Activated gamma-delta T cell treated with Interleukin-2 at 50 U/mL for 16 hours (primary cell): ENCODE measurements around the gene HAND2.

Experiments
- DNase-seq: peaks from one replicate; pipeline ENCODE4 v3.0.0-alpha.2; 2020

HAND2 gene

DNA sequence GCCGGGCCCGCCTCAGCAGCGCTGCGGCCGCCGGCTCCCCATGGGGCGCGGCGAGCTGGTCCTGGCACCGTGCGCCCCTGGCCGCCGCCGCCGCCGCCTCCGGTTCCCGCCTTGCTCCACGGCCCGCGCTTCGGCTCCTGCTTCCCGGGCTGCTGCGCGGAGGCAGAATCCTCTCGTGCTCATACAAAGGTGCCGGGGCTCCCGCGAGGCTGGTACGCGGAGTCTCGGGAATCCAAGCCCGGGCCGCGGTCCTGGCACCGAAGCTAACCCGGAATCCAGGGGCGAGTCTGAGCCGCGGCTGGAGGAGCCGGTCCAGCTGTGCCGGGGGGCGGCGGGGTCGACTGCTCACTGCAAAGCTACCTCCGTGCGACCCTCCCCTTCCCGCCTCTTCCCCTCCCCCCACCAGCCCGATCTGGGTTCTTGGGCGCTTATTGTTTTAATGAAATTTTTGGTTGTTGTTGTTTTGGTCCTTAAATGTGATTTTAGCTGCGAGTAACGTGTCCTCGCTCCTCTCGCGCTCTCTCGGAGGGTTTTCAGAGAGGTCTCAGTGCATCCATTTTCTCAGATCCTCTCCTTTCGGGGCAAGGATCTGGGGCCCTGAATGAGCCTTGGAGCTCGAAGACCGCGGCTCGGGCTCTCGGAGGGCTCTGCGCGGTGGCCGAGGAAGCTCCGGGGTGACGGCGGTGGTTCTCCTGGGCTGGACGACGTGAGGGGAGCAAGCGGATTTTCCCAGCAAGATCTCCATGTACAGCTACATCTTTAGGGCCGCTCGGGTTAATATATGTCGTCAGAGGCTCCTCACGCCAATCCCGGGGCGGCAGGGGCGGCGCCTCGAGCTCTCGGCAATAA, at the start of gene HAND2:
HAND2 (minus strand) TSS at position 753 of the 849 bp plus-strand sequence. CDS start 940 bp downstream, outside the sequence.
- no peak for DNase-seq

DNA sequence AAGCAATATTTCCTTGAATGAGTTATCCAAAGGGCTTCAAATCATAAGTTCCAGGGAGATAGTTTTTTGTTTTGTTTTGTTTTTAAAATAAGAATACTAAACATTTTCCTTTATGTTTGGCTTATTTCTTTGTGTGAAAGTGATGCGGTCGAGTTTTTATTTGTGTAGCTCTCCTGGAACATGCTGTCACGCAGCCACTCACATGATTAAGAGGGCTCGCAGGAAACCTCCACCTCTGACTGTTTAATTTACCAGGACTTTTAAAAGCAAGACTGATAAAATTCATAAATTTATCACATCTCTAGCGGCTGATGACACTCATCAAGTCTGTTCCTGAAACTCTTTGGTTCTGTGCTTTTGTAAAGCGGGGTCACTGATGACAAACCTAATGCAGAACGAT, 48.9 kb upstream of the HAND2 start:
- no peak for DNase-seq

DNA sequence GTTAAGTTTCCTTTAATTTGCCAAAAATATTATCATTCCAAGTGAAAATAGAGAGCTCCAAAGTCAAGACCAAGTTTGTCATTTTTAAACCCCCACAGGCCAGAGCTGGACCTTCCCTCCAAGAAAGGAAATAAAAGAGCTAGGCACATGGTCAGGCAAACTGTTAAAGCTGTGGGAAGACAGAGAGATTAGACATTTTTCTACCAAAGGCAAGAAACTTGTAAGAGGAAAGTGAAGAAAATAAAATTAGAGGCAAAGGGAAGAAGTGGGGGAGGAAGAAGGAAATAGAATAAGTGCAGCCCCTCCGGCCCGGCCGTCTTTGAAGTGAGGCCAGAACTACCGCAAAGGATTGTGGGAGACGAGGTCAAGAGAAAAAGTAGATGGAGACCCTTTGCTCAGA, 47.9 kb upstream of the HAND2 start:
- no peak for DNase-seq

DNA sequence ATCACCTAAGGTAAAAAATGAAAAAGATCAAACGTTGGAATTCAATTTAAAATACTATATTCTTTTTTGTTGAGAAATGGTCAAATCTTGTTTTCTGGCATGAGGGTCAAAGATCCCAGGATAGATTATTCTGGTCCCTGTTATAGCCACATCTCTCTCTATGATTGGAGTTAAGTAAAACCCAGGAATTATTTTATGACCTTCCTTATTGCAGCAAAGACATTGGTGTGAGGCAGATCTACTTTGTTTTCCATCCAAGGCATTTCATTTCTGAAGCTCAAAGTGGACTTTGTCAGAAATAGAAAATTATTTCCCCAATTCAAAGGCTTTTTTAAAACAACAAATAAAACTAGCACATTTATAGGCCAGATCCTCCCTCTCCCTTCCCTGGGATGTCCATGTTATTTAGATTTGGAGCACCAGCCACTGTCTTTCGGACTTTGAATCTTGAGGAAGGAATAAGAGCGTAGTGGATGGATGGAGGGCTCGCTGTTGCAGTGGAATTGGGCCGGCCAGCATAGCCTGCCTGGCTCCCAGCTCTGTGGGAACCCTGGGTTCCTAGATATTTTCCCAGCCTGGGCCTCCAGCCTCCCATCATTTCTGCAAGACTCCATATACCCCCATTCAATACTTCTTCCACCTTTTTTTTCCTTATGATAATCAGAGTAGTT, 45.6 kb upstream of the HAND2 start:
- DNase-seq, result no peak

DNA sequence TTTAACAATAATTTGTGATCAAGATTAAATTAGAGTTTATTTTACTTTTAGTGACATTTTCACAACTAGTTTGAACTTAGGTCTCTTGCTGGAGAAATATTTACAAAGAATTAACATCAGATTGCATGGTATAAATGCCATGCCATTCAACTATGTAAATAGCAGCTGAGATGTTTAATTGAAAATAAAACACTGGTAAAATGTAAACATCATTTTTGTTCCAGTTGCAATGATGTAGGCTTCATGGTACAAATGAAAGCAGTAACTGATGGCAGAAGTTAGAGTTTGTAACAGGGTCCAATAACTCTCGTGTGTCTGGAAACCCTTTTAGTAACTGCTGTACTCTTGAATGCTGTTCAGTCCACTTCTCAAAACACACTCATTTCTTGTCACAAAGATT, 43.7 kb upstream of the HAND2 start:
- DNase-seq, result no peak

DNA sequence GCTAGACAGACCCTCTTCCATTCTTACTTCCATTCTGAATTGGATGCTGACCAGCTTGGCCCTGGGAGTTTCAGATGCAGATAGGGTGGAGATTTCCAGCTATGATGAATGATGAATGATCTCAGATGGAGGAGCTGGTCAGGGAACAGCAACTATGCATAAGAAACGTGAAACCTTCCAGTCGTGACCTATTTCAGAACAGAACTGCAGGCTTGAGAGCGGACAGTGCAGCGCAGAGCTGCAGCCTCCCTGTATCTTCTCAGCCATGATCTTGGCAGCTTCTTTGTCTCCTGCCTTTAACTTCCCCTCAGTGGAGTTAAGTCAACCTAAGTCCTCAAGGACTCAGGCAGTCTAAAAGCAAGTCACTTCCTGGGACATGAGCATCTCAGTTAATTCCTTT, 43.3 kb upstream of the HAND2 start:
- DNase-seq, result no peak

DNA sequence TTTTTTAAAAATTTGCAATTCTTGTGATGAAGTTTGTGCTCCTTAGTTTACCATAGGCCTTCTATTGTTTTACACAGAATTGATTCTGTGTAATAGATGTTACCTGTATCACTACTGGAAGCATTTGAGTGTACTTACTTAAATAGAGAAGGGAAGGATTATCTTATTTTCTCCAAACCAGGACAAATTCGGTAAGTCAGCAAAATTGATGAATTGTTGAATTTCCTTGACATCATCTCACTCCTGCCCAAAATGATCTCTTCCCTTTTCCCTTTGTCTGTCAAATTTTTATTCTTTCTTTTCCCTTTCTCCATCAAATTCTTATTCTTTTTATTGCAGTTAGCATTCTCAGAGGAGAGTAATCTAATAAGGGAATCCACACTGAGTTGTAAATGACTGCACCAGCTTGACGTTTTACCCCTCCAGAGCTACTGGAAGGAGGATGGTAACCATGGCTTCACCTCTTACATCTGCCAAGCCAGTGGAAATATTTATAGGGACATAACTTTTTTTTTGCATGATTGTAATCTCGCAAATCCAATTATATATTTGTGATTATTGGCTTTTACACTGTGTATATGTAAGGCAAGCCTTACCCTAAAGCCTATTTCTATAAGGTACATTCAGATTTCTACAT, 42.6 kb upstream of the HAND2 start:
- no peak for DNase-seq

DNA sequence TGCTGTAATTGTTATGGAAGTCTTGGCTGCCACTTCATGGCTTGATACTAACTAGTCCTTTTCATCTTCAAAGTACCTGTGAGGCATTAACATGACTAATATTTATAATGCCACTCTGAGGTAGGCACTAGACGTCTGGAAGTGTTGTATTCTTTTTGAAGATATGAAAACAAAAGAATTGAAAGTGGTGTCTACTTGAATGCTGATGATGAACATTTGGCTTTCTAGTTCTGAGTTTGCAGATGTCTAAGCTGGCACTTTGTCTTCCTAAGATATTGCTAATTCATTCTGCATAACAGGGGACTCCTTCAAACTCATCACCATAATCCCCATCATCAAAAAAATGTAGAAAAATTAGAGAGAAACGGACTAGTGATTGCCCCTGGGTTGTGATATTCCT, 41.6 kb upstream of the HAND2 start:
- DNase-seq, result no peak

DNA sequence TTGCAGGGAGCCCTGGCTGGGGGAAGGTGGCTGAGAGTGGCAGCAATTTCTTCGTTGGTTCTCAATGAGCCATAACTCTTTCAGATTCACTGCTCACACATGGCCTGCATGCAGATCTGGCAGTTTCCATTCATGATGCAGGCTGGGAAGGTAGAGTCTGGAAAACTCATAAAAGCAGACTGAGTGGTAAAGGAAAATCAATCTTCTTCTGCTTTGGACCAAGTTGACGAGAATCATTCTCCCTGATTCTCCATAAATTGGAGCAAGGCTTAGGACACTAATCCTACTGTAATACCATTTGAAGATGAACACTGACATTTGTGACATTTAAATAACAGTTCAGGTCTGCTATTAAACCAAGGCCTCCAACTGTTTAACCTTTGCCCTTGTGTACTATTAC, 35.3 kb upstream of the HAND2 start:
- no peak for DNase-seq

DNA sequence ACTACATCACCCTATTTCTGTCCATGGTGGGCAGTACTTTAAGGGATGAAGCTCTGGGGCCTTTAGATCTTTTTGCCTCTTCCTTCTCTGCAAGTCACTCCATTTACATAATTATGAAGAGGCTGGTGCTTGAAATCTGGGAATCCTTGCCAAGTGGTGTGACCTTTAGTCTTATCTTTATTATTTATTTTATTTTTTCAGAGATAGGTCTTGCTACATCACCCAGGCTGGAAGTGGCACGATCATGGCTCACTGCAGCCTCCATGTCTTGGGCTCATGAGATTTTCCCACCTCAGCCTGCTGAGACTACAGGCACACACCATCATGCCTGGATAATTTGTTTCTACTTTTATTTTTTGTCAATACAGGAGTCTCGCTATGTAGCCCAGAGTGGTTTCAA, 34.4 kb upstream of the HAND2 start:
- DNase-seq, result no peak

DNA sequence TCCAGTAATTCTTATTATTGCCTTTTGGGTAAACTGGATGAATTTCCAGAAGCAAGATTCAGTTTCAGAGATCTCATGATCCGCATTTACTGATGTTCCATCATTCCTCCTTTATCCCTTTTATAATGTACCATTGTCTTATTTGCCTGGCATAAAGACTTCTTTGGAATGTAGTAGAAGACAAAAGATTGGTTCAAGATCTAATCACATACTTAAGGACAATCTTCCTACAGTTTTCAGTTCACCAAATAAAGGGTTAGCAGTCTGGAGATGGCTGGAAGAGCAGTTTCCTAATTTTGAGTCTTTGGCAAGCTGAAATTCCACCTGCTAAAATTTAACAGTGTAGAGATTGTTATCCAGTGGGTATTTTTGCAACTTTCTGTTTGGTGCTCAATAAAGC, 30.9 kb upstream of the HAND2 start:
- DNase-seq, result no peak

DNA sequence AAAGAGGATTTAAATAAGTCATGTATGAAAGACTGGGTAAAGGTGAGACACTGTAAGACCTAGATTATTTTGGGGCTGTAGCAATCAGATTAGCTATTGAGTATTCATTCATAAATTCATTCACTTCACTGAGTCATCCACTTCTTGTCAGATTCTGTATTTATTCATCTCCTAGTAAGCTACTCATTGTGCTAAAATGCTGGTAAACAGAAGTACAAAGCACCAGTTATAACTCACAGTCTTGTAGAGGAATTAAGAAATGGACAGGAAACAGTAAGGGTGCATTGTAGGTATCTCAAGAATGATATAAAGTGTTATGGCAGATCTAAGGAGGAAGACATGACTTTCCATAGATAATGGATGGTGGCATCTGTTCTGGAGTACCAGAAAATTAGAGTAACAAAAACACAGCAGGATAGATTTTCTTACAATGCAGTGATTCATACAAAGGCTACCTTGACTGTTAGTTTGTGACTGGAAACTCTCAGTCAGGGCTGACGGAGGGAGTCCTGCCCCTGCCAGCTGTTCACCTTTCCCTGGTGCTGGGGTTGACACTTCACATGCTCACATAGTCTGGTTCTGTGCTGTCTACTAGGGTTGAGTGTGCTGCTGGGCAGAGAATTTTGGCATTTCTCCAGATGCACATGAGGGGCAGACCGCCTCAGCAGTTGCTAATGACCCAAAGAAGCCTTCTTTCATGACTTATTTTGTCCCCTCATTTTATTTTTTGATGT, 26.5 kb upstream of the HAND2 start:
- no peak for DNase-seq

DNA sequence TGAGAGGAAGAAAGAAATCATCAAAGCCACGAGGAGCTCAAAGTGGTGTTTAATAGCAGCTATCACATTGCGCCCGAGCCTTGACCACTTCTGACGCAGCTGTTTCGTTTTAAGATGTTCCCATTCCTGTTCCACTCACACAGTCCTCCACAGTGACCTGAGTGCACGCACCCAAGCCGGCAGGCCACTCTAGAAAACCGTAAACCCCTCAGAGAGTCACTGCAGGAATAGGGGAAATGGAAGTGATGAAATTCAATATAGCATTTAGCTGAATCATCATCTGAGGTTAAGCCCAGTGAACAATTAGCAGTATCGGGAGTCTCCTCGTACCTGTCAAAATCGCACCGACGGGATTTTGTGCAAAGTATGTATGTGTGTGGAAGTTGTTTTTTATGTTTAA, 17.9 kb upstream of the HAND2 start:
- no peak for DNase-seq

DNA sequence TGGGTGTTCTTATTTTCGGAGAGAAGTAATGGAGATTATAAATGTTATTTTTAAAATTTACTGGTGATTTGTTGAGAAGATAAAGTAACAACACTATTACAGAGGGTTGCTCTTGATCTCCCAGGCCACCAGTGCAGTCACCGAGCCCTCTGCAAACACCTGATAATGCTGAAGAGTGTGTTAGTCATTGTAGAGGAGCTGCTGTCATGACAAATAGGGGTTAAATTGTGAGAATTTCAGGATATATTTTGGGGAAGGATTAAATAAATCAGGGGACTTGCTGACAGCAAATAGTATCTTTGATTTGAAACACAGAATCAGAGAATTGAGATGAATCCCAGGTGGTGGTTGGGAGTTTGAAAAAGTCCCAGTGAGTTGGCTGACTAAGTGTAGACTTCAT, 16.7 kb upstream of the HAND2 start:
- DNase-seq, result no peak

DNA sequence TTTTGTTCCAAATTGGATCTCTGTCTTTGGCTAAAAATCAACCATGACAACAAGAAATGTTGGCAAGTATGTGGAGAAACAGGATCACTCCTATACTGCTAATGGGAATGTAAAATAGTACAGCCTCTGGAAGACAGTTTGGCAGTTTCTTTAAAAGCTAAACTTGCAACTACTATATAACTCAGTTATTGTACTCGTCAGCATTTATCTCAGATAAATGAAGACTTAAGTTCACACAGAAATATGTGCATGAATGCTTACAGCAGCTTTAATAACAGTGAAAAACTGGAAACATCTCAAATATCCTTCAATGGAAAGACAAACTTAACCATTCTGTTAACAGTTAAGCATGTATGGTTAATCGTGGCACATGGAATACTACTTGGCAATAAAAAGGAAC, 15.4 kb upstream of the HAND2 start:
- no peak for DNase-seq

DNA sequence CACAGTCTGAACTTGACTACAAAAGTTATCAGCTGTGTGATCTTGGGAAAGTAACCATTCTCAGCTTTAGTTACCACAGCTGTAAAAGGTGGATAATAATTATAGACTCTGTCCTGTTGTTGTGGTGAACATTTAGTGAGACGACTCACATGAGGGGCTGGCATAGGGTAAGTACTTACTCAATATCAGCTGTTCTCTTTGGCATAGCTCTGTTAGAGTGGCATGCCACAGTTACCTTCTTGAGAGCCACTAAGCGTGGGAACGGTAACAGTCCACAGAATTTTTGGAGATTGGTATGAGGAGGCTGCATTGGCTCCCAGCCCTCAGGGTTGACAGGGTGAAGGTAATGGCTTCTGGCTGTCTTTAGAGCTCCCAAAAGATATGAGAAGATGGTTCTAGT, 13.2 kb upstream of the HAND2 start:
- no peak for DNase-seq

DNA sequence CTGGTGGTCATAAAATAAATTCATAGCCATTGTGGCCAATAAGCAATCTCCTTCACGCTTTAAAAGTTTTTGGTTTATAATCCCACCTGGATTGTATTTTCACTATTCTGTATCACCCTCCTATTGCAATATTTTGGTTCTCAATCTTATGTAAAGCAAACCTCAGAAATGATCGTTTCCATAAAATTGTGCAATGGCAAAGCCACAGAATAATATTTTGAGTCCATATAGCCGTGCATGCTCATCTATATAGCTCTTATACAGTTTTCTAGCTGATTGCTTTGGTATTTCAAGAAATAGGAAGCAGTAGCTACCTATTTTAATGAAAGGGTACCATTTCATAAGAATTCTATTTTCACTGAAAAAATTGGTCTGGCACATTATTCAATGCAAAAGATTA, 10.0 kb upstream of the HAND2 start:
- DNase-seq, result no peak

DNA sequence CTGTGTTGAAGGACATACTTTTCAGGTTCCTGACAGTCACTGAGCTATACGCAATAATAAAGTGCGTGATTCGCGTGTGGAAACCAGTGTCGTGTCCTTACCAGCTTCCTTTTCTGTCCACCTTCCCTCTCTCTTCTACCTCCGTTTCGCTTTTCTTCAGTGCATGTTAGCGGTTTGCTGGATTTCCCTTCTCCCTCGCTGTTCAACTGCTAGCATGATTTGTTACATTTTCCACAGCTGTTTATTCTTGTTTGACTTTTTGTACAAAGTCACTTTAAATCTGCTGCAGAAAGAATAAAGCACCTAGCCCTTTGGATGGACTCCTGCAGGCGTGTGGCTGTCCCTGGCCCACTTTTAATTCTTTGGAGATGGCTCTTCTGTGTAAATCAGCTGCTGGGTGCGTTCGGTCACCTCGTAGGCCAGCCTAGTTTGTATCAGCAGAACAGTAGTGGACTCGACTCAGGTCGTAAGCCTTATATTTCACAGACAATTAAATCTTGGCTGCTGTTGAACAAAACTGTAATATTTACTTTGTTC, 8.9 kb upstream of the HAND2 start:
- DNase-seq, result no peak

DNA sequence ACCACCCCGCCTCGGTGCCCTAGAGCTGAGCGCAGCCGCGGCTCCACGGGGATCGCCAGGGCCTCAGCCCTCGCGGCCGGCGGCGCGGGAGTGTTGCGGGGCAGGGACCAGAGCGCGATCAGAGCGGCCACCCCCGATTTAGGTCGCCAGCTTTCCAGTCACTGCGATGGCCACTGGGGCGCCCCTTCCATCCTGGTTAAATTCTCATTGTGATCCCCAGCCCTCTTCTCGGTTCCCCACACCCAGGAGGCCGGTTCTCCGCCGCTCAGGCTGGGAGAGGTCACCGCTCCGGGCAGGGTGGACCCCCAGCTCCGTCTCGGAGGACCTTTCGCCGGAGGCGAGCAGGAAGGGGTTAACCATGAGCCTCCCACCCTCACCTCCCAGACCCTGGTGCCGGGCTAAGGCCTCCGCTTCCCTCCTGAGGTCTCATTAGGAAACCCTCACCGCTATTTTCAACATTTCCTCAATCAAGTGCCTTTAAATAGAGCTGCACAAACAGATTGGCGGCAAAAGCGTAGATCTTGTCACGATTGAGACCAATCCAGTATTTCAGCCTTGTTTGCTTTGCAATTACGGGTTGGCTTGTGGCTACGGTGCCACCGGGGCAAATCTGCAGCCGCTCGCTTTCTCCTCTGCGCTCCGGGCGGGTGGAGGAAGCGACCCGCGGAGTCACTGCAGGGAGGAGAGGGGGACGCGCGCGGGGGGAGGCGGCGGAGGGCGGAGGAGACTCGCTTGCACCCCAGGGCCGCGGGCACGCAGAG, 8.3 kb upstream of the HAND2 start:
- no peak for DNase-seq

DNA sequence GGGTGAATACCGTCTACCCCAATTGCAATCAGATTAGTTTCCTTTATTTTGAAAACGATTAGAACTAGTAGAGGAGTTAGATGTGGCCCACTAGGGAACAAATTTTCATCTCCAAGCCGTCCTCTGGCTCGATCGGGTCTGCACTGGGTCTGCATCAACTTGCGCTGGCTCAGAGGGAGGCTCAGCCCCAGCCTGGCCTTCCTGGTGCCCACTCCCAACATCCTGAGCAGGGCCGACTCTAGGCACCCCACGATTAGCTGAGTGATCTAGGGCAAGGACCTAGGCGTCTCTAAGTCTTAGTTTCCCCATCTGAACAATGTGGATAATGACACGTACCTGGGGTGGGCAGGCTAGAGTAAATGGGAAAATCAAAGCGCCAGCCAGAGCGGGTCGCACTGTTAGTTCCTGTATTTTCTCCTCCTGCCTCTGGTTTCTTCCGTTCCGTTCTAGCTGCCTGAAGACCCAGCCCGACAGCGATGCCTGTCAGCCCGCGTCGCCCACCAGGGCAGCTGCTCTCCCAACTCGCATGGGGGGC, 7.7 kb upstream of the HAND2 start:
- DNase-seq, result no peak

DNA sequence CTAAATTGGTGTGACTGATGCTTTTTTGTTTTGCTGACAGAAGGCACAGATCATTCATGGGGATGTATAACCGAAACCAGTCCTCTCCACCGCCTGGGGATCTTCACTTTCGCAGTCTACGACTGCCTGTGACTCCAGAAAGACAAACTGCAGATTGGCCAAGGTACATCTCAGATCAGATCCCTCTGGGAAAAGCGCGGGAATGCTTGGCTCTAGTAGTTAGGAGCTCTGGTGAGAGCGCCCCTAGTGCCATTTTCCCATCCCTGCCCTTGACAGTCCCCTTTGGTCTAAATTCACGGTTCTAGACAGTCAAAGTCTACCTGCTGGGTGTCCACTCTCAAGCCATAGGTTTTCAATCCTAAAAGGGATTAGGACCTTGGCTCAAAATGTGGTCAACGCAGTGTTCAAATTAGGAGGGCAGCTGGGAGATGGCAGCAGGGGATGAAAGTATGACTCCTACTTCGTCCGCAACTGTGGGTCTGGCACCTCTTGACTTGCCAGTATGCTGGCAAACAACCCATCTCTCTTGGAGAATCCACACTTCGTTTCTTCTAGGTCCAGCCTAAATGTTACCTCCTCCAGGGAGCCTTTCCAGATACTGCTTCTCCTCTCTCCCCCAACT, 6.9 kb upstream of the HAND2 start:
- no peak for DNase-seq

DNA sequence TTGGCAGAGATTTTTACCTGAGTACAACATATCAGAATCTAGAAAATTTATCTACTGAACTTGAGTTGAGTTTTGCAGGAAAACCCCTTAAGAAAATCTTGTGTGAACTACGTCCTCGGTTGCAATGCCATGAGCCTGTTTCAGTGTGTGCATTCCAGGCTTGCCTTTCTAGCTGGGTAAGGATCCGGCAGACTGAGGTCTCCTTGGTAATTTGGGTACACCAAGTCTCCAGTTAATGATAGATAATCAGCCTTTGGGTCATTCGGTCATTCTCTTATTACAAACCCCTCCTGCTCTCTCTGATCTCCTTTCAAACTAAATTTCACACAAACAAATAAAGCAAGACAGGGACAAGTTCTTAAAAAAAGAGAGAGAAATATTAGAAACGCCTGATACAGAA, 5.9 kb upstream of the HAND2 start:
- DNase-seq, result no peak
